HEK293 (cell line): ENCODE data around the gene UNK.

Experiments used
- CTCF ChIA-PET: fragments of 350-600 bp; formaldehyde crosslinking; extraction: SDS; loops from one replicate; lab custom pipeline; 2021; ENCODE audit warnings: antibody characterized with exemption; lab: Yijun Ruan, JAX
- POLR2A ChIA-PET: fragments of 300-600 bp; formaldehyde crosslinking; extraction: SDS; loops from one replicate; lab custom pipeline; 2020; ENCODE audit warnings: antibody characterized with exemption, inconsistent platforms; lab: Yijun Ruan, JAX
- H3K27ac ChIP-seq: fragments of 200-500 bp; sonication (Bioruptor generic); 2 replicates; pipeline ENCODE4 v1.5.1; 2014; ENCODE audit warnings: low read depth, low read length, control low read depth, inconsistent platforms; ENCODE audit errors: extremely low read depth
- H3K36me3 ChIP-seq, 2 experiments: fragments of 200-500 bp in 1 of 2; sonication (Bioruptor generic) in 1 of 2; 1 replicate in 1 of 2; 2 replicates in 1 of 2; pipeline ENCODE4 v1.5.1; 2014 to 2017; ENCODE audit warnings: inconsistent platforms in 2 of 2, low read length in 2 of 2; ENCODE audit not compliant: control insufficient read depth in 2 of 2, insufficient read depth in 1 of 2
- H3K4me1 ChIP-seq: fragments of 200-500 bp; sonication (Bioruptor generic); 2 replicates; pipeline ENCODE4 v1.5.1; 2014; ENCODE audit warnings: mild to moderate bottlenecking, low read length, inconsistent platforms; ENCODE audit not compliant: control insufficient read depth, insufficient read depth
- H3K4me3 ChIP-seq: 2 replicates; pipeline ENCODE4 v1.5.1; 2011; ENCODE audit warnings: low read depth, mild to moderate bottlenecking, control low read depth, low read length, moderate library complexity
- H3K9me3 ChIP-seq: fragments of 200-500 bp; sonication (Bioruptor generic); 2 replicates; pipeline ENCODE4 v1.5.1; 2014; ENCODE audit warnings: low read depth, low read length, inconsistent platforms; ENCODE audit not compliant: control insufficient read depth, insufficient read depth
- FEZF1 ChIP-seq: fragments of 450-650 bp; formaldehyde crosslinking; IDR thresholded peaks from 2 replicates; pipeline ENCODE4 v1.5.1; 2016; ENCODE audit warnings: missing biosample characterization, missing genetic modification characterization
- GLIS2 ChIP-seq: fragments of 450-650 bp; formaldehyde crosslinking; IDR thresholded peaks from 2 replicates; pipeline ENCODE4 v1.5.1; 2016; ENCODE audit warnings: missing biosample characterization, missing genetic modification characterization
- HOXC10 ChIP-seq: sonication (generic); formaldehyde crosslinking; IDR thresholded peaks from 2 replicates; pipeline ENCODE4 v1.8.1; 2023; ENCODE audit warnings: mild to moderate bottlenecking, missing genetic modification reagents
- KLF1 ChIP-seq: fragments of 450-650 bp; formaldehyde crosslinking; IDR thresholded peaks from 2 replicates; pipeline ENCODE4 v1.5.1; 2016; ENCODE audit warnings: missing biosample characterization, missing genetic modification characterization
- KLF16 ChIP-seq: fragments of 450-650 bp; formaldehyde crosslinking; IDR thresholded peaks from 2 replicates; pipeline ENCODE4 v1.5.1; 2017; ENCODE audit warnings: missing biosample characterization, missing genetic modification characterization
- OVOL3 ChIP-seq: fragments of 450-650 bp; formaldehyde crosslinking; IDR thresholded peaks from 2 replicates; pipeline ENCODE4 v1.5.1; 2016; ENCODE audit warnings: missing biosample characterization, missing genetic modification characterization
- PRDM1 ChIP-seq: fragments of 450-650 bp; formaldehyde crosslinking; IDR thresholded peaks from 2 replicates; pipeline ENCODE4; 2016; ENCODE audit warnings: missing biosample characterization, missing genetic modification characterization
- SP2 ChIP-seq: fragments of 450-650 bp; formaldehyde crosslinking; IDR thresholded peaks from 2 replicates; pipeline ENCODE4 v1.5.1; 2016; ENCODE audit warnings: missing biosample characterization, missing genetic modification characterization
- ZBTB7A ChIP-seq: fragments of 450-650 bp; formaldehyde crosslinking; IDR thresholded peaks from 2 replicates; pipeline ENCODE4 v1.5.1; 2016; ENCODE audit warnings: low read depth, missing biosample characterization, missing genetic modification characterization
- ZNF133 ChIP-seq: fragments of 450-650 bp; formaldehyde crosslinking; IDR thresholded peaks from 2 replicates; pipeline ENCODE4 v1.5.1; 2016; ENCODE audit warnings: missing biosample characterization, missing genetic modification characterization
- ZNF138 ChIP-seq: fragments of 450-650 bp; formaldehyde crosslinking; IDR thresholded peaks from 2 replicates; pipeline ENCODE4 v1.5.1; 2016; ENCODE audit warnings: missing biosample characterization, missing genetic modification characterization, borderline replicate concordance
- ZNF302 ChIP-seq: fragments of 450-650 bp; formaldehyde crosslinking; IDR thresholded peaks from 2 replicates; pipeline ENCODE4 v1.5.1; 2016; ENCODE audit warnings: missing biosample characterization, missing genetic modification characterization, low read depth
- ZNF391 ChIP-seq: fragments of 450-650 bp; formaldehyde crosslinking; IDR thresholded peaks from 2 replicates; pipeline ENCODE4 v1.5.1; 2016; ENCODE audit warnings: low read depth, missing biosample characterization, missing genetic modification characterization, borderline replicate concordance
- ZNF48 ChIP-seq: fragments of 450-650 bp; formaldehyde crosslinking; IDR thresholded peaks from 2 replicates; pipeline ENCODE4 v1.5.1; 2016; ENCODE audit warnings: missing biosample characterization, missing genetic modification characterization
- ZNF530 ChIP-seq: fragments of 450-650 bp; formaldehyde crosslinking; IDR thresholded peaks from 2 replicates; pipeline ENCODE4 v1.5.1; 2016; ENCODE audit warnings: low read depth, missing biosample characterization, missing genetic modification characterization
- ZNF561 ChIP-seq: fragments of 450-650 bp; IDR thresholded peaks from 2 replicates; pipeline ENCODE4 v1.5.1; 2018; ENCODE audit warnings: missing biosample characterization, missing genetic modification characterization, borderline replicate concordance
- ZNF837 ChIP-seq: fragments of 450-650 bp; formaldehyde crosslinking; IDR thresholded peaks from 2 replicates; pipeline ENCODE4 v1.5.1; 2016; ENCODE audit warnings: missing biosample characterization, missing genetic modification characterization
- ZSCAN30 ChIP-seq: fragments of 450-650 bp; IDR thresholded peaks from 2 replicates; pipeline ENCODE4 v1.5.1; 2018; ENCODE audit warnings: missing biosample characterization, mild to moderate bottlenecking, missing genetic modification characterization, moderate library complexity
- TF ChIP-seq, protein P1 (sequence below): fragments of 450-650 bp; formaldehyde crosslinking; IDR thresholded peaks from 2 replicates; pipeline ENCODE4 v1.5.1; 2016; ENCODE audit warnings: missing biosample characterization, missing genetic modification characterization
- TF ChIP-seq, protein P2 (sequence below): fragments of 450-650 bp; formaldehyde crosslinking; IDR thresholded peaks from 2 replicates; pipeline ENCODE4 v1.5.1; 2016; ENCODE audit warnings: missing biosample characterization, missing genetic modification characterization
- TF ChIP-seq, protein P3 (sequence below): fragments of 450-650 bp; formaldehyde crosslinking; IDR thresholded peaks from 2 replicates; pipeline ENCODE4 v1.5.1; 2016; ENCODE audit warnings: missing biosample characterization, missing genetic modification characterization
- TF ChIP-seq, protein P4 (sequence below): IDR thresholded peaks from 2 replicates; pipeline ENCODE4 v1.6.1; 2011; ENCODE audit warnings: mild to moderate bottlenecking, low read depth, low read length, borderline replicate concordance

Gene UNK

DNA sequence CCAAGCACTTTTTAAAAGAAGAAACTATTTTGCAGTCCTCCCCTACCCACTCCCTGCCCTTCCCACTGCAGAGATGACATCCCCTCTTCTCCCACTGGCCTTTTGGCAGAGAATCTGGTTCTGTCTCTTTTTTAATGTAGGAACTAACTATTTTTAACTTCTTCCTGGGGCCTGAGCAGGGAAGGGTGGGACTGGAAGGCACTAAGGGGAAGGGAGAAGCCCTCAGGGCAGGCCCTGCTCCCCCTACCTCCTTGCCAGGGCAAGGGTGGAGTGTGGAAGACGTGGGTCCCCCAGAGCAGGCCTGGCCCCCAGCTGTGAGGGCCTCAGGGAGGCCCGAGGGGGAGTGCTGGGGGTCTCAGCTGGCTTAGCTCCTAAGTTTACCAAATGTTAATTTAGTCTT, 40.1 kb downstream of the UNK start (continued):
- TF ChIP-seq GLIS2 (tag by site-specific recombination) (no peak), ZNF530 (tag by site-specific recombination) (no peak), ZNF391 (tag by site-specific recombination) (no peak), FEZF1 (no peak)
- TF ChIP-seq, protein P1, sequence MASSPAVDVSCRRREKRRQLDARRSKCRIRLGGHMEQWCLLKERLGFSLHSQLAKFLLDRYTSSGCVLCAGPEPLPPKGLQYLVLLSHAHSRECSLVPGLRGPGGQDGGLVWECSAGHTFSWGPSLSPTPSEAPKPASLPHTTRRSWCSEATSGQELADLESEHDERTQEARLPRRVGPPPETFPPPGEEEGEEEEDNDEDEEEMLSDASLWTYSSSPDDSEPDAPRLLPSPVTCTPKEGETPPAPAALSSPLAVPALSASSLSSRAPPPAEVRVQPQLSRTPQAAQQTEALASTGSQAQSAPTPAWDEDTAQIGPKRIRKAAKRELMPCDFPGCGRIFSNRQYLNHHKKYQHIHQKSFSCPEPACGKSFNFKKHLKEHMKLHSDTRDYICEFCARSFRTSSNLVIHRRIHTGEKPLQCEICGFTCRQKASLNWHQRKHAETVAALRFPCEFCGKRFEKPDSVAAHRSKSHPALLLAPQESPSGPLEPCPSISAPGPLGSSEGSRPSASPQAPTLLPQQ (tag by site-specific recombination) = no peak
- TF ChIP-seq, protein P2, sequence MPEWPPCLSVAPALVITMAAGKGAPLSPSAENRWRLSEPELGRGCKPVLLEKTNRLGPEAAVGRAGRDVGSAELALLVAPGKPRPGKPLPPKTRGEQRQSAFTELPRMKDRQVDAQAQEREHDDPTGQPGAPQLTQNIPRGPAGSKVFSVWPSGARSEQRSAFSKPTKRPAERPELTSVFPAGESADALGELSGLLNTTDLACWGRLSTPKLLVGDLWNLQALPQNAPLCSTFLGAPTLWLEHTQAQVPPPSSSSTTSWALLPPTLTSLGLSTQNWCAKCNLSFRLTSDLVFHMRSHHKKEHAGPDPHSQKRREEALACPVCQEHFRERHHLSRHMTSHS (tag by site-specific recombination) = no peak
- TF ChIP-seq, all 188 proteins: peak for 0

DNA sequence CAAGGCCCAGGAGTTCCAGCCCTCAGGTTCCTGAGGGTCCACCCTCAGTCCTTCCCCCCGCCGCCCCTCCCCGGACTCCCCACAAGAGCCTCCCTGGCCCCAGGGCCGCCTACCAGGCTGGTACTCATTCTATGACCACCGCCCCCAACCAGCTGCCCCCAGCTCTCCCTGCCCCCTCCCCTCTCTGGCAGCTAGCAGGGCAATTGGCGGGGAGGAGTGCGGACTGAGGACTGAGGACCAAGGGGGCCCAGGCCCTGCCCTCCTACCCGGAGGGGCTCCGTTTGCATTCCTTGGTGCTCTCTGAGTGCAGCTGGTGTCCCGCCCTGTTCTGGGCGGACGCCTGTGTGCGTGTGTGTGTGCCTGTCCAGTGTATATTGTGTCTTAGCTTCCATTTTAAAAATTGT, 40.5 kb downstream of the UNK start:
- ChIA-PET CTCF (interaction anchor here (0.6 to 4.0 kb wide), 5 partner anchors 8 to 111 kb away, joined by 3 to 25 read pairs (median 5); no protein-coding TSS in a partner anchor), POLR2A (interaction anchor here (0.6 to 2.9 kb wide), 3 partner anchors 29 to 49 kb away, joined by 4 to 23 read pairs (median 7); no protein-coding TSS in a partner anchor)
- 0 out of 2 replicates have a peak, but pooled peaks have one; percentile 26 for TF ChIP-seq SP2 (tag by site-specific recombination)
- TF ChIP-seq ZNF561 (tag by site-specific recombination) = no peak
- TF ChIP-seq HOXC10 (CRISPR knock-in tag) = no peak
- TF ChIP-seq, protein P3, sequence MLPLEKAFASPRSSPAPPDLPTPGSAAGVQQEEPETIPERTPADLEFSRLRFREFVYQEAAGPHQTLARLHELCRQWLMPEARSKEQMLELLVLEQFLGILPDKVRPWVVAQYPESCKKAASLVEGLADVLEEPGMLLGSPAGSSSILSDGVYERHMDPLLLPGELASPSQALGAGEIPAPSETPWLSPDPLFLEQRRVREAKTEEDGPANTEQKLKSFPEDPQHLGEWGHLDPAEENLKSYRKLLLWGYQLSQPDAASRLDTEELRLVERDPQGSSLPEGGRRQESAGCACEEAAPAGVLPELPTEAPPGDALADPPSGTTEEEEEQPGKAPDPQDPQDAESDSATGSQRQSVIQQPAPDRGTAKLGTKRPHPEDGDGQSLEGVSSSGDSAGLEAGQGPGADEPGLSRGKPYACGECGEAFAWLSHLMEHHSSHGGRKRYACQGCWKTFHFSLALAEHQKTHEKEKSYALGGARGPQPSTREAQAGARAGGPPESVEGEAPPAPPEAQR (tag by site-specific recombination) = no peak
- TF ChIP-seq KLF1 (tag by site-specific recombination) = 0 out of 2 replicates have a peak, but pooled peaks have one; percentile 25
- Histone ChIP-seq H3K4me3 (no peak overlapping the region), H3K27ac (no peak overlapping the region), H3K36me3 (peaks cover 8 to 62% of the 10 kb centered on the region in 2 experiments), H3K9me3 (no peaks in the 10 kb centered on the region), H3K4me1 (no peaks in the 10 kb centered on the region)

DNA sequence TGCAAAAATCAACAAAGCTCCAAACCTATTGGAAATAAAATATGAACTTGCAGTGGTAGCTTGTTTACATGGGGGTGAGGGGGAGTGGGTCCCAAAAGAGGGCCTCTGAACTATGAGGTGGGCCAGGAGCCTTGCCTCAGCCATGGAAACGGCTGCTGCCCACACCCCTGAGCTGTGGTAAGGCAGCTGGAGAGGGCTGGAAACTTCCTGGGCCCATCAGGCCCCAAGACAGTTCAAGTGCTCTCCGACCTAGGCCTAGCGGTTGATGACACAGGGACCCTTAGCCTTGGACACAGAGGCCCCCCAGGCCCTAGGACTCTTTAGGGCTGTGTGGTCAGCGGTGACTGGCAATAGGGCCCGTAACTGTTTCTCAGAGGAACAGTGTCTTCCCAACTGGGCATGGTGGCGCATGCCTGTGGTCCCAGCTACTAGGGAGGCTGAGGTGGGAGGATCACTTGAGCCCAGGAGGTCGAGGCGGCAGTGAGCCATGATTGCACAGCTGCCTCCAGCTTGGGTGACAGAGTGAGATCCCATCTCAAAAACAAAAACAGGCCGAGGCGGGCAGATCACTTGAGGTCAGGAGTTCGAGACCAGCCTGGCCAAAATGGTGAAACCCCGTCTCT, 41.3 kb downstream of the UNK start:
- no peak overlapping the region for H3K27ac ChIP-seq
- no peaks in the 10 kb centered on the region for H3K4me1 ChIP-seq
- ChIA-PET POLR2A (interaction anchor here (1.3 to 2.9 kb wide), 4 partner anchors 30 to 49 kb away, joined by 4 to 23 read pairs (median 9); partner anchors contain the start of gene WBP2), CTCF (interaction anchor here (0.6 to 4.0 kb wide), 6 partner anchors 9 to 217 kb away, joined by 3 to 25 read pairs (median 4); no protein-coding TSS in a partner anchor)
- H3K36me3 ChIP-seq = peaks cover 6 to 55% of the 10 kb centered on the region in 2 experiments
- no peak overlapping the region for H3K4me3 ChIP-seq
- no peak for TF ChIP-seq ZSCAN30 (tag by site-specific recombination)
- TF ChIP-seq KLF16 = no peak
- TF ChIP-seq PRDM1 = no peak
- TF ChIP-seq ZNF133 (tag by site-specific recombination) = no peak
- TF ChIP-seq OVOL3 = no peak
- no peak for TF ChIP-seq ZBTB7A
- no peak for TF ChIP-seq ZNF837
- no peak for TF ChIP-seq ZNF302 (tag by site-specific recombination)
- TF ChIP-seq, protein P4, sequence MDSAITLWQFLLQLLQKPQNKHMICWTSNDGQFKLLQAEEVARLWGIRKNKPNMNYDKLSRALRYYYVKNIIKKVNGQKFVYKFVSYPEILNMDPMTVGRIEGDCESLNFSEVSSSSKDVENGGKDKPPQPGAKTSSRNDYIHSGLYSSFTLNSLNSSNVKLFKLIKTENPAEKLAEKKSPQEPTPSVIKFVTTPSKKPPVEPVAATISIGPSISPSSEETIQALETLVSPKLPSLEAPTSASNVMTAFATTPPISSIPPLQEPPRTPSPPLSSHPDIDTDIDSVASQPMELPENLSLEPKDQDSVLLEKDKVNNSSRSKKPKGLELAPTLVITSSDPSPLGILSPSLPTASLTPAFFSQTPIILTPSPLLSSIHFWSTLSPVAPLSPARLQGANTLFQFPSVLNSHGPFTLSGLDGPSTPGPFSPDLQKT = no peak
- TF ChIP-seq ZNF138 (tag by site-specific recombination) = no peak
- TF ChIP-seq ZNF48 (tag by site-specific recombination) = no peak
- no peaks in the 10 kb centered on the region for H3K9me3 ChIP-seq
